NCI-H128 (cell line): ENCODE data around the gene BCO2.

Experiments
- DNase-seq: peaks from one replicate; lab custom pipeline; 2025; ENCODE audit not compliant: unreplicated experiment; lab: John Stamatoyannopoulos, UW

Gene BCO2

DNA sequence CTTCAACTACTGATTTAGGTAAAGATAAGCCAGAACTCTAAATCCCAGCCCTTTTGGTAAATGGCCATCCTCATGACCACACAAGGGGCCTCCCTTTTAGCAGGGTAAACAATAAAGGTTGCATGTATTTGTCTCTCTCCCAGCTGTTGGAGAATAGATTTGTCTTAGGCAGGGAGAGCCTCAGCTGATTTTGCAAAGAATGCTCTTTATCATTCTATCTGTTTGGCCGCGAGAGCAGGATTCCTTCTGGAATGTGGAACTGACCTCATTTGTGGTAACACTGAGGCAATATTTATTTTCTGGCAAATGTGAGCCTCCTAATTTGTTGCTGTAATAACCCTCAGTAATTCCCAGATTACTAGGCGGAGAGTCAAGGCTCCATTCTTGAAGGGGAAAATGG is 66.2 kb downstream of the BCO2 start:
- DNase-seq = no peak

DNA sequence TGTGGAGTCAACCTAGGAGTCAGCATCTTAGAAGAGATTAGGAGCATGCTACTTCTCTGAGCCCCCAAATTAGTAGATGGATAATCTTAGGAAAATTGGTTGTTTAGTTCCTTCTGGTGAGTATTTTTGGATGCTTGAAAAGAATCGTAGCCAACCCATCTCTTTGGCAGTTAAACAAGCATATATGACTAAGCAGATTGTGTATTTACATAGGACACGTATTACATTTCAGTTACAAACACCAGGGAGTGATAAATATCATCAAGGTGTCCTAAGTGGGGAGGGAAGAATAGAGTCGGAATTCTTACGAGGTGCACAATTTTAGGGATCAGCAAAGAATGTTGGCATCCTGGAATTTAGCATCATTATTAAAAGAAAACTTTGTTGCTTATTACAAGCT is 71.9 kb downstream of the BCO2 start:
- DNase-seq = no peak

DNA sequence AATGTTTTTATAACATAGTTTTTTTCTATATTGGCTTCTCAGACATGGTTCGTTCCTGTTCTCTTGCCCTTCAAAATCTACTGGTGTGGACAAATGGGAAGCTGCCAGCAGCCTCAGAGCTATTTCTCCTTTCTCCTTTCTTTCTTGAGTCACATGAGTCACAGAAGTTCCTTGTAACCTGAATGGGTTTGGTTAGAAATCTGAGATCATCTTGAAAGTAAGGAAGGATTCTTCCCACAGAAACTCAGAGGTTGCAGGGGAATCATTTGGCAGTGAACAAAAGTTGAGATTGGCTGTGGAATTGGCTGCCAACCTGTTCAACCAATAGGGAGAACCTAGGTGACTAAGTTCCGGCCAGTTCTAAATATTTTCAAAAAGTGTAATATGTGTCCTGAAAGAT is 72.9 kb downstream of the BCO2 start:
- no peak for DNase-seq

DNA sequence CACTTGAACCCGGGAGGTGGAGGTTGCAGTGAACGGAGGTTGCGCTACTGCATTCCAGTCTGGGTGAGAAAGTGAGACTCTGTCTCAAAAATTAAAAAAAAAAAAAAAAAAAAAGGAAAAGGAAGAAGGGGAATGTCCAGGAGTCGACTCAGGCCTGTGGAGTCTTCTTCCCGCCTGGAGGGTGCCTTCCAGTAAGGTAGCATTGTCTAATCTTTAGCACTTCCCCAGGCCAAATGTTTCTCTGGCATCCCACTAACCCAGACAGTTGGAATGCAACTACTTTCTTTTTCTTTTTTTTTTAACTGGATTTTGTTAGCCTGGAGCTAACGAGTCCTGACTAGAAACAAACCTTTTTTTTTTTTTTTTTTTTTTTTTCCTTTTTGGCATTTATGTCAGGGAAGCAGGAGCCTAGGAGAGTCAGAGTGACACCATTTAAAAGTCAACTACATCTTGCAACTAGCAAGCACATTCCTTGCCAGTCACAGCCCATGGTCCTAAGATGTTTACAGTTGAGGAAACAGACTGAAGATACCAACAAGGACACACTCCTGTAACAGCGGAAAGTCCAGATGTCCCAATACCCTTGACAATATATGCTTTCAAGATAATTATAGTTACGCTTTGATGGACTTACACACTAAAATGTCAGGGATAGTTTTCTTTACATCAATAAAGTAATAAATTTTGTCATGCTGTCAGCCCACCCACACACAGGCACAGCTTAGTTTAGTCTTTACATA is 74.7 kb downstream of the BCO2 start:
- DNase-seq = no peak

DNA sequence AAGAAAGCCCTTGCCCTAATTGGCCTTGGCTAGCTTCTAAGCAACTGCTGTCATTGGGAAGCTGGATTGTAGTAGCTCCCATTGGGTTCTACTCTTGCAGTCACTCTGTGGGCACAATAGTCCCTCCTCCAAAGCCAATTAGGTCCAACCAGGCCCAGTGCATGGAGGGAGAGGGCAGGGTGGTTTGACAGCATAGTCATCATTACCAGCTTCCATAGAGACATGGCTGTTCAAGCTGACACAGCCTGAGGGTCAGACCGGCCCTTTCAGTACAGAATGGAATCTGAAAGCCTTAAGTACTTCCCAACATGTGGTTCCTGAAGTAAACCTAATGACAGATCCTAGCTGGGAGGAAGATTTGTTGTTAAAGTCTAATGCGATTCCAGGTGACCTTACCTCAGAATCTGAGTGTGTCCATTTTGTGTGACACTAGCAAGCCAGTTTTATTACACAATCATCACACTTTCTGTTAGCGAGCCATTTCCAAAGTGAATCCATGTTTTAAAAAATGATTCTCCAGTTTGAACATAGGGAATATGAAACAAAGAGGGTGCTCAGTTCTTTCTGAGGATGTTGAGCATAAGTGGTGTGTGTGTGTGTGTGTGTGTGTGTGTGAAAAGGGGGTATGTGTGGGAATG is 78.4 kb downstream of the BCO2 start:
- DNase-seq = no peak

DNA sequence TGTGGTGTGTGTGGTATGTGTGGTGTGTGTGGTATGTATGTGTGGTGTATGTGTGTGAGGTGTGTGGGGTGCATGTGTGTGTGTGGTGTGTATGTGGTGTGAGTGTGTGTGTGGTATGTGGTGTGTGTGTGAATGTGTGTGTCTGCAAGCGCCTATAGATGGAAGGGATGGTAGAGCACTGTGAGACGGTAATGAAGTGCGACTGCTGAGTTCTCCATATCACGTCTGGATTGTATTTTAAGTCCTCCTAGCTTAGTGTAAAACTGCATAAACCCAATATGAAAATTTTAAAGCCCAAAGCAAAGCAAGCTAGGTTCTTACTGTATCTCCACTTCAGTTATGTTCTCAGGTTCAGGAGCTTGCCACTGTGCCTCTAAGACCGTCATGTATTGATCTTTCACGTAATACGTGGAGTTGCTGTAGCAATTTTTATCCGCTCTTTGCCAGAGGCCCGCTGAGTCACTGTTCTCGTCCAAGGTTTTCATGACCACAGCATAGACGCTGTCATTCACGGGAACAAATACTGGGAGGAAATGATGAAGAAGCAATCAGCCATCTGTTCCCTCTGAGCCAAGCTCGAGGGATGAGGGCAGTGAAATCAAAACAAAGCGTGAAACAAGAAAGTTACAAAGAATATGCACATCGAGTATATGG is 79.9 kb downstream of the BCO2 start:
- DNase-seq = no peak

DNA sequence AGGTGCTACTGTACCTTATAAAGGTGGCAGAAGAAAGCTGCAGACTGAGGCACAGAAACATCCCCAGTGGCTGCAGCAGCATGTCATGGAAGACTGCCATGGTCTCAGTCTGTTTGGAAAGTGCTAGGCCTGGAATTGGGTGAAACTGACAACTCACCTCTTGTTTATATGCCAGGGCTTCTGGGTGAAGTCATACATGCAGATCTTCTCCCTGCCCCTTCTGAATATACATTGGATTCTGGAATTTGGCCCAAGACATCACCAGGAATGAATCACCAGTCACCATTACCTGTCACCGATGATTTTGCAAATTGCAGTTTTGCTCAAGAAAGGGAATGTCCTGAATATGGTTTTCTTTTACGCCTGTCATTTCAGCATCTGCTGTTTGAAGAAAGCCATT is 85.2 kb downstream of the BCO2 start, which contains the start of gene PLET1:
TSS of gene PLET1 (minus strand) at position 371 of the 400 bp plus-strand sequence. CDS start at position 100, 271 bp downstream.
- DNase-seq = no peak

DNA sequence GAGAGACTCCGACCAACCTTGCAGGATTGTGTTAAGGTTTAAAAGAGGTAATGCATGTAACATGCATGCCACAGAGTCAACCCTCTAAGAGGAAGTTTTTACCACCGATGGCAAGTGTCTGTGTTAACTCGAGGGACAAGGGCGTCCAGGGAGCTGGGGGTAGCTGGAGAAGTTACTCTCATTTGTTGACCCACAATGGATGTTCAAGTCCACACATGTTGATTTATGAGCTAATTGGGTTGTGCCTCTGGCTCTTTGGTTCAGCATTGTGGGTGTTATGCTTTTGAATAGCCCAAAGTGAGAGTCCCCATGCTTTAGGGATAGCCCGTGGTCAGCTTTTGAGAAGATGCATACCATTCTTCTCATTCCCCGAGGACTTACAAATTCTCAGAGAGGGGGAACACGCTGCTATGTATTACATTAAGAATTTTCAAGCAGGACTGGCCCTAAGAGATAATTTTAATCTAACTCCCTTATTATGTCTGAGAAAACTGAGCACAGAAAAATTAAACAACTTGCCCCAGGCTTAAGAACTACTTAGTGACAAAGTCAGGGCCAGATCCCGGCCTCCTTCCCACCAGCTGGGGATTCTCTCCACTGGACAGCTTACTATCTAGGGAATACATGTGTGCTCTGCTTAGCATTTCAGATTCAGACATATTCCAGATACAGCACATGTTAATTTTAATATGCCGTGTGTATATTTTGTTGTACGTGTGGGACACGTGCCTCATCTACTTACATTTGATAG is 90.5 kb downstream of the BCO2 start:
- DNase-seq = no peak

DNA sequence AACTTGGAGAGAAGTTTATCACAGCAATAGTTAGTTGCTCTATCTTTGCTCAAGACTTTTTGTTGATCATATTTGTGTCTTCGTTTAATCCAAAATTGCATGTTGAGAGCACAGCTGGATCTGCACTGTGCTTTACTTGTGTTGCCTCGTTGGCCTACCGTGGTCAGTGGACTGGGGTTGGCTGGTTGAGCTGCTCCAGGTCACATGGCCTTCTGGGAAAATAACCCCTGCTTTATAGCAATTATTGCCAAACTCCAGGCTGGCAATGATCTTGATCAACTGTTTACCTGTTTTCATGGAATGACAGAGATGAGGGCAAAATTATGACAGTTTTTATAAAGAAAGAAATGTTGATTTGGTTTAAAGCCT is 91.1 kb downstream of the BCO2 start:
- DNase-seq = no peak

DNA sequence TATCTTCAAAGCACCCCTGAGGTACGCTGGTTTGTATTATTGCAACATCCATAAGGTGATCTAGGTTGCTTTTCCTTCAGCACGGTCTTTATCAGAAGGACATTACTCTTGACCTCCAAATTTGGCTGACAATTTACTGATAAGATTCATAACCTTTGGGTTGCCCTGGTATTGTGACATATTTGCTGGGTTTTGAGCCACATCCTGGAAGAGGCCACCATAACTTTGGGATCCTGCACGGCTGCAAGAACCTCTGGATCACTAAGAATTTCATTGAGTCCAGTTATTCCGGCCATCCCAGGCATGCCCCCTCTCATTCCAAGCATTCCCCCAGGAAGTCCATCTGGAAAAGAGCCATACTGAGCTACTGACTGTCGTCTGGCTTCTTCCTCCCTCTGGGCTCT is 91.9 kb downstream of the BCO2 start:
- DNase-seq = no peak

DNA sequence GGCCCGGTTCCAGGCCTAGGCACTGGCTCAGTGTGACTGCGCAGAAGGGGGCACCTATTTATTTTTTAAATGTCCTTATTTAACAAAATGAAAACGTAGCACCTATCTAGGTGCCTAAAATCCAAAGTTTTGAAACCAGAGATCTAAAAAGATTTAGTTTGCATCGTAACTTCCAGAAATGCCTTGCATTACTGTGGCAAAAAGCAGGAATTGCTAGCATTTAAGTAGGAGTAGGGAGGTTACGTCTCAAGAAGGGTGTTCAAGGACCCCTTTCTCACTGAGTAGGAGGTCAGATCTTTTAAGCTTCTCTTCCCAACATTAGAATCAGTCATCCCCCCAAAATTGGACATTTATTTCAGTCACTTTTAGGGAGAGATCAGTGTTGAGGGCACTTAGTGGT is 93.1 kb downstream of the BCO2 start:
- DNase-seq = no peak
